ENCODE results near the gene ELOVL5.
"Not testable (repeated sequence)": the region's sequence is repeated elsewhere in the genome, so short reads cannot be mapped to it uniquely, and the experiment has no call there.

The ELOVL5 gene

DNA sequence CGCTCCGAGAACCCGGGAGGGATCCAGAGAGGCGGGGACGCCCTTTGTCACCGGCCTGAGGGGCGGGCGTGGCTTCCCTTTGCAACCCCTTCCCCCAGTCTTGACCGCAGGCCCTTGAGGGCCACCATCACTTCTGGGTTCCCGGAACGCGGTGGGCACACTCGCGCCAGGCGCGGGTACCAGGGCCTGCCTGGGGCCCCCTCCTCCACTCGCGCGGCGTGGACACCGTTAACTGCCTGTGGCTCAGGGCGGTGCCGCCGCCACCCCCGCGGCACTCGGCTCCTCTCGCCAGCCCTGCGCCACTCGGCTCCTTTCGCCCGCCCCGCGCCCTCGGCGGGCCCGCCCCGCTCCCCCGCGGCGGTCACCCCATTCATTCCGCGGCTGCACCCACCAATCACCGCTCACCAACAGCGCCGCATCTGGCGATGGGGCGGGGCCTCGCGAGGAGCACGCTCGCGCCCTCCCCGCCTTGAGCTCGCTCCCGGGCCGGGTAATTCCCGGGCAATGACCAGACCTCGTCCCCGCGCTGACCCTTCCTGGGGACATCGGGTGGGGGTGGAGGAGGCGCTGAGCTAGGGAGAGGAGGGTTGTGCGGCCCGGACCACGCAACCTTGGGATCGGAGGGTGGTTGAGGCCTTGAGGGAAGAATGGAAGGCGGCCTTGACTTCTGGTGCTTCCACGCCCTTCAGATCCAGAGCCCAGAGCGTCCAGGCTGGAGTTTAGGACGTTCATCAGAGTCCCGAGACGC lies 10.5 kb upstream of the ELOVL5 start:
- DNase-seq (ENCODE audit: low read depth): peak; percentile 93

- no peak for DNase-seq (ENCODE audit: low read depth)
Observed at GRCh38 chr6:53358440-53359094, 9.8 kb upstream of the ELOVL5 start.

GRCh38 chr6:53357576-53358360 lies 9.0 kb upstream of the ELOVL5 start:
- DNase-seq (ENCODE audit: low read depth): no peak

GRCh38 chr6:53353624-53354023 lies 4.9 kb upstream of the ELOVL5 start:
- no peak for DNase-seq (ENCODE audit: low read depth)

DNA sequence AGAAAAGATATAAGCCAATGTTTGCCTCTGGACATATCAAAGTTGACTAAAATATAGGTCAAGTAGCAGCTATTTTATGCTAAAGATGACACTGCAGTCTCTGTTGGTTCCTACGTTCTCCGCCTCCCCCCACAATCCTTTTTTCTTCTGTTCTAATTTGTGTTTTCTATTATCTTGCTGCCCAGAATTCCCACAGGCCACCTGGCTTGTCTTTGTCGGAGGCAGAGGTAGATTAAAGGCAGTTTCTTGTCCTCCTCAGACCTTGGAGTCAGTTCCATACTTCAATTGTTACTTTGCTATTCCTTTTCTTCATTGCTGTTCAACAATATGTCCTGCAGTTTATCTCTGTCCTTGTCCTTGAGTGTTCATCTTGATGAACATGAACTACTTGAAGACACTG lies 3.6 kb upstream of the ELOVL5 start:
- DNase-seq (ENCODE audit: low read depth): no peak

- no peak for DNase-seq (ENCODE audit: low read depth)
Observed at GRCh38 chr6:53349209-53349693, 501 bp upstream of the ELOVL5 start.

DNA sequence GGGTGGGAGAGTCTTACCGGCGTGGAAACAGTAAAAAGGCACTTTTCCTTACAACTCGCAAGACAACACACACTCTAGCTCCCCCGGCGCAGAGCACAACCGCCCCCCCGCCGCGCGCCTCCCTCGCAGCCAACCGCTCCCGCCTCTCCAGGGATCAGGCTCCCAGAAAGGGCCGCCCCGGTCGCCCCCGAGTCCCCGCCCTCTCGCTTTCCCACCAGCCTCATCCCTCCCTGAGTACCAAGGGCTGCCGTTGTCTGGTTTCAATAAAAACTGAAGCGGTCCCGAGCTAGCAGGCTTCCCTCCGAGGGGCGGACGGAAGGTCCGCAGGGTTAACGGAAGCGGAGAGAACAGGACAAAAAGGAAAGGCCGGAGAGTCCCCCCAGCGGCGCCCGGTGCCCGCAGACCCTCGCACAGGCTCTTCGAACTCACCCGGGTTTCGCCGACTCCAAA lies 804 bp downstream of the ELOVL5 start:
- no peak for DNase-seq (ENCODE audit: low read depth)

DNA sequence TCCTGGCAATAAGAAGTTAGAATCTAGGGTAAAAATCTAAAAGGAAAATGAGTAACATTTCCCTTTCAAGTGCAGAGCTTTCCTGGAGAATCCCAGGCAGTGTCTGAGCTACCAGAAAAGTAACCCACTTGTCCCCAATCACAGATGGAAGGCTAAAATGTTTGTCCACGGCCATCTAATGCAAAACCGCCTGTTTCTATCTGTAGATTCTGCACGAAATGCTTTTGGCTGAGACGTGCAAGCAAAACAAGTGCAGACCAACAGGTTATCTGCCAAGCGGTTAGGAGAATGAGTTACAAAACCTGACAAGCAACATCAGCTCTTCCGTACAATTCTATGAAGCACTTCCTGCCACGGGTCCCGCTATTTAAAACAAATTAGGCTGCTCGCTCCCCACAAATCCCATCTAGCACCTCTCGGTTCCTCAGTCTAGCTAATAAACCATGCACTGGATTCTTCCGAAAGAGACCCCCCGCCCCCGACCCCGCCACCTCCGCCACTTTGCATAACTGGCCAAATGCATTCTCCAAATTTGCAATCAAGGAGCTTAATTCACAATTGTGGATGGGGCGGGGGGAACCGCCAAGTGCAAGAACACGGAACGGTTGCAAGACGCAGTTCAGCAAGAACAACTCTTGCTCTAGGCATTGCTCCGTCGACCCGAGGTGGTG lies 1.4 kb downstream of the ELOVL5 start:
- DNase-seq (ENCODE audit: low read depth): no peak

DNA sequence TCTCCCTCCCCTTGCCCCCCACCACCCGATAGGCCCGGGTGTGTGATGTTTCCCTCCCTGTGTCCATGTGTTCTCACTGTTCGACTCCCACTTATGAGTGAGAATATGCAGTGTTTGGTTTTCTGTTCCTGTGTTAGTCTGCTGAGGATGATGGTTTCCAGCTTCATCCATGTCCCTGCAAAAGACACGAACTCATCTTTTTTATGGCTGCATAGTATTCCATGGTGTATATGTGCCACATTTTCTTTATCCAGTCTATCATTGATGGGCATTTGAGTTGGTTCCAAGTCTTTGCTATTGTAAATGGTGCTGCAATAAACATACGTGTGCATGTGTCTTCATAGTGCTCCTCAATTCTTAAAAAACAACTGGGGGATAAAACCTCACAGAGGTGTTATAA lies 2.7 kb downstream of the ELOVL5 start:
- DNase-seq (ENCODE audit: low read depth): not testable (repeated sequence)

GRCh38 chr6:53344969-53345368 lies 3.8 kb downstream of the ELOVL5 start:
- DNase-seq (ENCODE audit: low read depth): no peak

DNA sequence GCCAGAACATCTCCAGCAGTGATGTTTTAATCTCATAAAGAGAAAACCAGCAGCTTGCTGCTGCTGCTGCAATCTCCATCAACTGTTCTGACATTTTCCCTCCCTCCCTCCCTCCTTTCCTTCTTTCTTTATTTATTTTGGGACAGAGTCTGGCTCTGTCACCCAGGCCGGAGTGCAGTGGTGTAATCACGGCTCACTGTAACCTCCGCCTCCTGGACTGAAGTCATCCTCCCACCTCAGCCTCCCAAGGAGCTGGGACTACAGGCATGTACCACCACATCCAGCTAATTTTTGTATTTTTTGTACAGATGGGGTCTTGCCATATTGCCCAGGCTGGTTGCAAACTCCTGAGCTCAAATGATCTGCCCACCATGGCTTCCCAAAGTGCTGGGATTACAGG lies 5.7 kb downstream of the ELOVL5 start:
- no peak for DNase-seq (ENCODE audit: low read depth)

GRCh38 chr6:53342217-53342616 lies 6.5 kb downstream of the ELOVL5 start:
- DNase-seq (ENCODE audit: low read depth): no peak

DNA sequence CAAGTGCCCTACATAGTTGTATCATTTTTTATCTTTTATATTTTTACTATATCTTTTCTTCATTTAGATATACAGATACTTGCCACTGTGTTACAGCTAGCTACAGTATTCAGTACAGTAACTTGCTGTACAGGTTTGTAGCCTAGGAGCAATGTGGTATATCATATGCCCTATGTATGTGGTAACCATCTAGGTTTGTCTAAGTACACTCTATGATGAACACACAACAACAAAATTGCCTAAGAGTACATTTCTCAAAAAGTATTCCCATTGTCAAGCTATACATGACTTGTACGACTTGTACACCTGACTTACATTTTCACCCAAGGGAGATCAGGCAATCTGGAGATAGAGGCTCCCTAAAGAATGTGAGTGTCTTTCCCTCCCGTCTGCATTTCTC lies 8.2 kb downstream of the ELOVL5 start:
- DNase-seq (ENCODE audit: low read depth): no peak

DNA sequence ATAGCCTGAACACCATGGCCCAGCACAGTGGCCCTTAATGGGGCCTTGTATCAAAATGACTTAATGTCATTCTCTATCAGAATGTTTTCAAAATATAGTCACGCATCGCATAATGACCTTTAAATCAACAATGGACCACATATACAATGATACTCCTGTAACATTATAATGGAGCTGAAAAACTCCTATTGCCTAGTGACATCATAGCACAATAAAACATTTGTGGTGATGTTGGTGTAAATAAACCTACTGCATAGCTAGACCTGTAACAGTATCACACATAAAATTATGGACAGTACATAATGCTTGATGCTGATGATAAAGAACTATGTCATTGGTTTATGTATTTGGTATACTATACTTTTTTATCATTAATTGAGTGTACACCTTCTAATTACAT lies 9.3 kb downstream of the ELOVL5 start:
- no peak for DNase-seq (ENCODE audit: low read depth)

DNA sequence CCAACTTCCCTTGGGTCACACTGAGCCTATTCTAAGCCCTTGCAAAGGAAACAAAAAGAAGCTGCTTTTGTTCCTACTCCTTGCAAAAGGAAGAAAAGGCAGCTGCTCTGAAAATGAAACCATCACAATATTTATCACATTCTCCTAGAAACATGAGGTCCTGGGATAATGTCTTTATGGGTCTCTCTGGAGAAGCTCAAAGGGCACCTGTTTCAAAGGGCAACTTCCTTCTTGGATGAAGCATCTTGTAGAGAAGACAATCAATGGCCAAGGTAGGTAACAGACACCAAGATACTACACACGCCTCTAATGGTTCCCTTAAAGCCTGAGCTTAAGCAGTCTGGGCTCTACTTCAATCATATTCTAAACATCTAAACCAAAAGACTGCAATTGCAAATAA lies 10.4 kb downstream of the ELOVL5 start:
- DNase-seq (ENCODE audit: low read depth): no peak

GRCh38 chr6:53336070-53336469 lies 12.7 kb downstream of the ELOVL5 start:
- DNase-seq (ENCODE audit: low read depth): no peak

DNA sequence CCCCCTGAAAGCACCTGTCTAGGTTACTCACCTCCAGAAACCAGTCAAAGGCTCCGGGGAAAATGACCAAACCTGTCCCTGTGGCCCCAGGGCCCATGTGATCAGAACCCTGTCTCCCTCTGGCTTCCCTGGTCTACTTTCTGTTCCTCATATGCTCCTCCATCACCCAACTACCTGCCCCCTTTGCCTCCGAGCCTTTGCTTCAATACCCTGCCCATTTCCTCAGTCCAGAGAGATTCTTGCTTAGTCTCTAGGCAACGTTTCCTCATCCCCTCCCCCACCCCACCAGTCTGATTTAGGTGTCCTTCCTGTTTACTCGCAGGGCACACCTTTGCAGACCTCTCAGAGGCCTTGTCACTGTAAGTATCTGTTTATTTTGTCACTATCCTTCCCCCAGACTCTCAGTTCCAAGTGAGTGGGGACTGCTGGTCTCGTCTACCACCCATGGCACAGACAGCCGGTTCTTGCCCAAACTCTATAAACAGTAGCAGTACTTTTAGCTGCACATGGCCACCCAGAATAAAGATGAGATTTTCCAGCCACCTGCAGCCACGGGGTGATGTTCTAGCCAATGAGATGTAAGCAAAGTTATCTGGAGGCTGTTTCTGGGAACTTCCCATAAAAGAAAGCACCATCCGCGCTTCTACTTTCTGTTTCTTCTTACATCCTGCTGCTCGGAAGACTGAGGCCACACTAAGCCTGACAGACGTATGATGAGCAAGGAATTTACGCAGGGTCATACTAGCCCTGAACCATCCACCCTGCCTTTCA lies 13.3 kb downstream of the ELOVL5 start:
- DNase-seq (ENCODE audit: low read depth): no peak

GRCh38 chr6:53333439-53334408 lies 15.0 kb downstream of the ELOVL5 start:
- no peak for DNase-seq (ENCODE audit: low read depth)

GRCh38 chr6:53331678-53332077 lies 17.1 kb downstream of the ELOVL5 start:
- DNase-seq (ENCODE audit: low read depth): no peak

DNA sequence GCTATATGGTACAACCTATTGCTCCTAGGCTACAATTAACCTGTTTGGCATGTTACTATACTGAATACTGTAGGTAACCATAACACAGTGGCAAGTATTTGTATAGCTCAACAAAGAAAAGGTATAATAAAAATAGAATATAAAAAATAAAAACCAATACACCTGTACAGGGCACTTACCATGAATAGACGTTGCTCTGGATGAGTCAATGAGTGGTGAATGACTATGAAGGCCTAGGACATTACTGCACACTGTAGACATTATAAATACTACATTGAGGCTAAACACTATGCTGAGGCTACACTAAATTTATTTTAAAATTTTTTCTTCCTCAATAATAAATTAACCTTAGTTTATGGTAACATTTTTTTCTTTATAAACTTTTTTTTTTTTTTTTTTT lies 18.6 kb downstream of the ELOVL5 start:
- DNase-seq (ENCODE audit: low read depth): no peak
